Vagina (tissue), 2 donors: ENCODE data around the gene RNF114. TPM values are rescaled to one million over a fixed set of nuclear protein-coding genes. Genes with fewer than 3 reads are reported as not detected.
"Not testable (repeated sequence)": the region's sequence is repeated elsewhere in the genome, so short reads cannot be mapped to it uniquely, and the experiment has no call there.

Experiments
- DNase-seq, 2 donors: peaks; one replicate each; pipeline ENCODE4 v3.0.0-alpha.2; 2017; ENCODE audit errors: extremely low spot score in 2 of 2
- H3K27ac ChIP-seq: fragments of 200-600 bp; sonication (generic); one replicate; pipeline ENCODE4 v1.5.1; 2019
- H3K27me3 ChIP-seq: fragments of 200-600 bp; sonication (generic); one replicate; pipeline ENCODE4 v1.5.1; 2019
- H3K36me3 ChIP-seq, 2 donors: fragments of 200-600 bp; sonication (generic); one replicate each; pipeline ENCODE4 v1.5.1; 2017 to 2019
- H3K4me1 ChIP-seq: fragments of 200-600 bp; sonication (generic); one replicate; pipeline ENCODE4 v1.5.1; 2019
- H3K4me3 ChIP-seq, 2 donors: fragments of 200-600 bp; sonication (generic); 1 replicate in 1 of 2; 2 replicates in 1 of 2; pipeline ENCODE4 v1.5.1; 2016 to 2019
- H3K9me3 ChIP-seq: fragments of 200-600 bp; sonication (generic); one replicate; pipeline ENCODE4 v1.5.1; 2019
- POLR2A ChIP-seq, 2 donors: fragments of 450-650 bp; IDR thresholded peaks; one replicate each; pipeline ENCODE4 v1.6.1; 2017; ENCODE audit warnings: antibody characterized with exemption in 2 of 2, mild to moderate bottlenecking in 2 of 2, moderate library complexity in 2 of 2
- POLR2AphosphoS5 ChIP-seq, 2 donors: sonication (generic); formaldehyde crosslinking; IDR thresholded peaks; one replicate each; pipeline ENCODE4 v1.9.0; 2017; ENCODE audit warnings: antibody characterized with exemption in 2 of 2, mild to moderate bottlenecking in 2 of 2, low read depth in 1 of 2; ENCODE audit not compliant: insufficient read depth in 1 of 2
- intact Hi-C: fragments of 100-400 bp; cut with DNase I; formaldehyde crosslinking; loops from one replicate; pipeline ENCODE4 v1.15.1; 2023
- total RNA-seq: library from RNA; depleted of rRNA; stranded (reverse); fragments of >200 nt; gene quantifications from one replicate; pipeline ENCODE4 v1.2.3, GENCODE V29; 2016
- TF ChIP-seq, protein P1 (sequence below), 3 experiments: fragments of 450-650 bp in 2 of 3; fragments of 200-600 bp in 1 of 3; sonication (generic) in 1 of 3; IDR thresholded peaks; one replicate each; pipeline ENCODE4 v1.5.1; 2017 to 2019; ENCODE audit warnings: antibody characterized with exemption in 3 of 3, mild to moderate bottlenecking in 2 of 3, moderate library complexity in 2 of 3

RNF114 gene
- total RNA-seq, 1 donor from 2014 or later, result 153 TPM

DNA sequence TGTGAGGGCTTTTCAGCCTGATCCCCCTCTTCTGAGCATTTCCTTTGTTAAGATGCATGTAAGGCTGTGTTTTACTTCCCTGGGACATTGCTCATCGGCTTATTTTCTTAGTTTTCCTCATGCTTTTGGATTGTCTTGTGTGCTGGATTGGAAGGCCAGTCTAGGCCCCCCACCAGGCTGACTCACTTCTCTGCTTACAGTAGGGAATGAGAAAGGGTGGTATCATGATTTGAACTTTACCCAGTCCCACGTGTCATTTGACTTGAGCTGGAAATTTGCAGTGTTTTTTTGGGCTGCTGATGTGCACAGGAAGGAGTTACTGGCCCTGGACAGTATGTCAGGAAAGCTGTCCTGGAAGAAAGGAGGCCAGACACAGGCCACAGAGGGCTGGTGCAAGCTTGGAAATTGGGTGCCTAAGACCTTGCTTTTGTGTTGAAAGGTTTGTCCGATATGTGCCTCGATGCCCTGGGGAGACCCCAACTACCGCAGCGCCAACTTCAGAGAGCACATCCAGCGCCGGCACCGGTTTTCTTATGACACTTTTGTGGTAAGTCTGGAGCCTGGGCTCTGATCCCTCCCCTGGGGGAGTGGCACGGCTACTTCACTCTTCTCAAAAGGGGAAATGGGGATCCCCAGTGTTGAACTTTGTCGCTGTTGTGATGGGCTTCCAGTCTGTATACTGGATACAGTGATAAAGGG lies 12.8 kb downstream of the RNF114 start:
- Histone ChIP-seq H3K36me3 (peaks cover 0 to 79% of the 10 kb centered on the region in 2 donors), H3K4me1 (no peaks in the 10 kb centered on the region), H3K27ac (no peak overlapping the region), H3K27me3 (no peaks in the 10 kb centered on the region), H3K9me3 (no peaks in the 10 kb centered on the region), H3K4me3 (no peak overlapping the region)
- intact Hi-C loops, result no loop called here
- DNase-seq, result no peak
- no peak for TF ChIP-seq POLR2A (IDR thresholded peaks at IDR 0.05)
- TF ChIP-seq, protein P1, sequence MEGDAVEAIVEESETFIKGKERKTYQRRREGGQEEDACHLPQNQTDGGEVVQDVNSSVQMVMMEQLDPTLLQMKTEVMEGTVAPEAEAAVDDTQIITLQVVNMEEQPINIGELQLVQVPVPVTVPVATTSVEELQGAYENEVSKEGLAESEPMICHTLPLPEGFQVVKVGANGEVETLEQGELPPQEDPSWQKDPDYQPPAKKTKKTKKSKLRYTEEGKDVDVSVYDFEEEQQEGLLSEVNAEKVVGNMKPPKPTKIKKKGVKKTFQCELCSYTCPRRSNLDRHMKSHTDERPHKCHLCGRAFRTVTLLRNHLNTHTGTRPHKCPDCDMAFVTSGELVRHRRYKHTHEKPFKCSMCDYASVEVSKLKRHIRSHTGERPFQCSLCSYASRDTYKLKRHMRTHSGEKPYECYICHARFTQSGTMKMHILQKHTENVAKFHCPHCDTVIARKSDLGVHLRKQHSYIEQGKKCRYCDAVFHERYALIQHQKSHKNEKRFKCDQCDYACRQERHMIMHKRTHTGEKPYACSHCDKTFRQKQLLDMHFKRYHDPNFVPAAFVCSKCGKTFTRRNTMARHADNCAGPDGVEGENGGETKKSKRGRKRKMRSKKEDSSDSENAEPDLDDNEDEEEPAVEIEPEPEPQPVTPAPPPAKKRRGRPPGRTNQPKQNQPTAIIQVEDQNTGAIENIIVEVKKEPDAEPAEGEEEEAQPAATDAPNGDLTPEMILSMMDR (IDR thresholded peaks at IDR 0.05), result no peak
- no peak for TF ChIP-seq POLR2AphosphoS5 (IDR thresholded peaks at IDR 0.05; ENCODE audit: insufficient read depth in 1 of 2, low read depth in 1 of 2)

DNA sequence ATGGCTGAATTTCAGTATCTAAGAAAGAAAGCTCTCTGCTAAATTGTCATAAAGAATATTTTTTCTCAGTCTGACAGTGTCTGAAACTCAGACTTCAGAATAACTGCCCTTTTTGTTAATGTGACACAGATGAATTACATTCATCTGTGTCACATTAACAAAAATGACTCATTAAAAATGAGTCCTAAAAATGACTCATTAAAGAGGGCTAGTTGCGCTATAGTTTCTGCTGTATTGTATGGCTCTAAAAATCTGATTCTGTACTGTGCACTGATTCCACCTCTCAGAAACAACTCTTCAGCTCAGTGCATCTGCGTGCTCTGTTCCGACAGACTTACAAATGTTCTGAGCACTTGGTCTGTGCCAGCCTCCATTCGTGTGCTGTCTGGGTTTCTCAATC lies 15.0 kb downstream of the RNF114 start:
- no peaks in the 10 kb centered on the region for H3K27me3 ChIP-seq
- TF ChIP-seq POLR2AphosphoS5 (IDR thresholded peaks at IDR 0.05; ENCODE audit: insufficient read depth in 1 of 2, low read depth in 1 of 2) (no peak), POLR2A (IDR thresholded peaks at IDR 0.05) (no peak)
- TF ChIP-seq, protein P1 (IDR thresholded peaks at IDR 0.05), result no peak
- H3K36me3 ChIP-seq, result peaks cover 0 to 78% of the 10 kb centered on the region in 2 donors
- H3K9me3 ChIP-seq, result no peaks in the 10 kb centered on the region
- no peak for DNase-seq
- intact Hi-C loops, result no loop called here
- H3K4me3 ChIP-seq, result no peak overlapping the region
- H3K27ac ChIP-seq, result no peak overlapping the region
- no peaks in the 10 kb centered on the region for H3K4me1 ChIP-seq

DNA sequence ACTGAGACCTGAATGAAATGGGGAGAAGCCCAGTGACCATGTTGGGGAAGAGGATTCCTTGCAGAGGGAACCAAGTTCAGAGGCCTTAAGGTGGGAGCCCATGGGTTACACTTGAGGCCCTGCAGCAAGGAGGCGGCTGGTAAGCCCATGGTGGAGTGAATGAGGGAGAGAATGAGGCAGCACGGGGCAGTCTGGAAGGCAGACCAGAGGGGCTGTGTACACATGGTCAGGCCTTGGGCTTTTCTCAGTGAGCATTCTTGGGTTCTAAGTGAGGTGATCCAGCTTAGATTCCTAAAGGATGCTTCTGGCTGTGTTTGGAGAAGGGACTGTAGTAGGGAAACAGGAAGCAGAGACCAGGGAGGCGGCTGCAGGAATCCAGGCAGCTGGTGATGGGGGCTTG lies 19.0 kb downstream of the RNF114 start:
- TF ChIP-seq POLR2AphosphoS5 (IDR thresholded peaks at IDR 0.05; ENCODE audit: insufficient read depth in 1 of 2, low read depth in 1 of 2) (no peak), POLR2A (IDR thresholded peaks at IDR 0.05) (no peak)
- TF ChIP-seq, protein P1 (IDR thresholded peaks at IDR 0.05), result no peak
- H3K9me3 ChIP-seq, result no peaks in the 10 kb centered on the region
- DNase-seq, result no peak
- H3K36me3 ChIP-seq, result peaks cover 0 to 64% of the 10 kb centered on the region in 2 donors
- no peak overlapping the region for H3K4me3 ChIP-seq
- intact Hi-C loops, result no loop called here
- no peaks in the 10 kb centered on the region for H3K4me1 ChIP-seq
- no peaks in the 10 kb centered on the region for H3K27me3 ChIP-seq
- no peak overlapping the region for H3K27ac ChIP-seq

DNA sequence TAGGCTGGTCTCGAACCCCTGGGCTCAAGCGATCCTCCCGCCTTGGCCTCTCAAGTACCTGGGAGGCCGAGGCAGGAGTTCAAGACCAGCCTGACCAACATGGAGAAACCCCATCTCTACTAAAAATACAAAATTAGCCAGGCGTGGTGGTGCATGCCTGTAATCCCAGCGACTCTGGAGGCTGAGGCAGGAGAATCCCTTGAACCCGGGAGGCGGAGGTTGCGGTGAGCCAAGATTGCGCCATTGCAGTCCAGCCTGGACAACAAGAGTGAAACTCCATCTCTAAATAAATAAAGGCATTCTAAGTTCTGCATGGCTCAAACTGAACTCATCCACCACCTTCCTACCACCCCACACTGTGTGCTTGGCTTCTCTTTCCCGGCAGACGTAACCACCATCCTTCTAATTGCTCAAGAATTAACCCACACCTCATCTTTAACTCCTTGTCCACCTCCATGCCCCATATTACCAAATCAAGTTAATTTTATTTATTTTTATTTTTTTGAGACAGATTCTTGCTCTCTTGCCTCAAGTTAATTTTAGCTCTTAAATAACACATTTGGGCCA lies 19.7 kb downstream of the RNF114 start:
- H3K27me3 ChIP-seq, H3K9me3 ChIP-seq, H3K4me1 ChIP-seq, DNase-seq, H3K27ac ChIP-seq, H3K4me3 ChIP-seq, intact Hi-C loops: not testable (repeated sequence)
- H3K36me3 ChIP-seq, result peaks cover 0 to 57% of the 10 kb centered on the region in 2 donors

DNA sequence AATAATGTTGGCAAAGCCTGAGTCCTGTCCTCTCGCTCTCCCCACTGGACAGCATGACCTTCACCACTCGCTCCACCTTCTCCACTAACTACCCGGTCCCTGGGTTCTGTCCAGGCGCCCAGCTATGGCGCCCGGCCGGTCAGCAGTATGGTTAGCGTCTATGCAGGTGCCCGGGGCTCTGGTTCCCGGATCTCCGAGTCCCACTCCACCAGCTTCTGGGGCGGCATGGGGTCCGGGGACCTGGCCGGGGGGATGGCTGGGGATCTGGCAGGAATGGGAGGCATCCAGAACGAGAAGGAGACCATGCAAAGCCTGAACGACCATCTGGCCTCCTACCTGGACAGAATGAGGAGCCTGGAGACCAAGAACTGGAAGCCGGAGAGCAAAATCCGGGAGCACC lies 20.5 kb downstream of the RNF114 start:
- Histone ChIP-seq H3K36me3 (peaks cover 0 to 51% of the 10 kb centered on the region in 2 donors), H3K4me3 (no peak overlapping the region), H3K27ac (no peak overlapping the region), H3K9me3 (no peaks in the 10 kb centered on the region), H3K27me3 (no peaks in the 10 kb centered on the region), H3K4me1 (no peaks in the 10 kb centered on the region)
- intact Hi-C loops, result no loop called here
- no peak for DNase-seq
- TF ChIP-seq POLR2A (IDR thresholded peaks at IDR 0.05), result no peak
- TF ChIP-seq, protein P1 (IDR thresholded peaks at IDR 0.05), result no peak
- no peak for TF ChIP-seq POLR2AphosphoS5 (IDR thresholded peaks at IDR 0.05; ENCODE audit: insufficient read depth in 1 of 2, low read depth in 1 of 2)

DNA sequence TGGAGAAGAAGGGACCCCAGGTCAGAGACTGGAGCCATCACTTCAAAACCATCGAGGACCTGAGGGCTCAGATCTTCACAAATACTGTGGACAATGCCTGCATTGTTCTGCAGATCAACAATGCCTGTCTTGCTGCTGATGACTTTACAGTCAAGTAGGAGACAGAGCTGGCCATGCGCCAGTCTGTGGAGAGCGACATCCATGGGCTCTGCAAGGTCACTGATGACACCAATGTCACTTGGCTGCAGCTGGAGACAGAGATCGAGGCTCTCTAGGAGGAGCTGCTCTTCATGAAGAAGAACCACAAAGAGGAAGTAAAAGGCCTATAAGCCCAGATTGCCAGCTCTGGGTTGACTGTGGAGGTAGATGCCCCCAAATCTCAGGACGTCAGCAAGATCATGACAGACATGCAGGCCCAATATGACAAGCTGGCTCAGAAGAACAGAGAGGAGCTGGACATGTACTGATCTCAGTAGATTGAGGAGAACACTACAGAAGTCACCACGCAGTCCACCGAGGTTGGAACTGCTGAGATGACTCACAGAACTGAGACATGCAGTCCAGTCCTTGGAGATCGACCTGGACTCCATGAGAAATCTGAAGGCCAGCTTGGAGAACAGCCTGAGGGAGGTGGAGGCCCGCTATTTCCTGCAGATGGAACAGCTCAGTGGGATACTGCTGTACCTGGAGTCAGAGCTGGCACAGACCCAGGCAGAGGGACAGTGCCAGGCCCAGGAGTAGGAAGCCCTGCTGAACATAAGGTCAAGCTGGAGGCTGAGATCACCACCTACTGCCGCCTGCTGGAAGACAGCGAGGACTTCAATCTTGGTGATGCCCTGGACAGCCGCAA lies 21.1 kb downstream of the RNF114 start:
- DNase-seq, H3K27me3 ChIP-seq, H3K4me3 ChIP-seq, H3K9me3 ChIP-seq, H3K27ac ChIP-seq, intact Hi-C loops, H3K4me1 ChIP-seq: not testable (repeated sequence)
- peaks cover 0 to 45% of the 10 kb centered on the region in 2 donors for H3K36me3 ChIP-seq
